AML-193 (cell line): ENCODE results near the gene PPM1N.

ENCODE experiments used
- DNase-seq, 2 experiments: peaks; one replicate each; lab custom pipeline; 2025; lab: John Stamatoyannopoulos, UW

Gene PPM1N

GRCh38 chr19:45529420-45529785 is 31.2 kb downstream of the PPM1N start:
- no peak for DNase-seq

GRCh38 chr19:45531349-45531748 is 33.1 kb downstream of the PPM1N start:
- no peak for DNase-seq

GRCh38 chr19:45539459-45539858 is 41.2 kb downstream of the PPM1N start:
- DNase-seq: no peak

GRCh38 chr19:45542234-45542668 is 44.0 kb downstream of the PPM1N start:
- no peak for DNase-seq

GRCh38 chr19:45547211-45547770 is 49.0 kb downstream of the PPM1N start:
- DNase-seq: no peak

GRCh38 chr19:45547965-45548609 is 49.8 kb downstream of the PPM1N start:
- DNase-seq: no peak
